ENCODE measurements around the gene HLA-DMB.

DNA sequence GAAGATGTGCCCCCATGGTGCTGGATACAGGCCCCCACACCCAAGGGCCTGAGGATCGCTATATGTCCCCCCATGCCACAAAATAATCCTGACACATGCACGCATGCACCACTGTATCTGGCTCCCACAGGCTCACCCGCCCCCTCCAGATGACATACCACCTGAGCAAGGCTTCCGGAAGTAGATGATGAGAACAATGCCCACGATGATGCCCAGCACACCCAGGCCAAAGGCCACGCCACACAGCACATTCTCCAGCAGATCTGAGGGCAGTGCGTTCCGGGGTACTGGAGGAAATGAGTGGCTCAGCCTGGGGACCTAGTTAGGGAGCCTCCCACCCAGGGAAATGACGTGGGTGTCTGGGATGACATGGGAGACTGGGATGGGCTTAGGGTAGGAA lies 8.3 kb upstream of the HLA-DMB start:
- no peak for TF ChIP-seq CBFB (IDR thresholded peaks at IDR 0.05; ENCODE audit: low read depth)
- TF ChIP-seq NR2C1 (IDR thresholded peaks at IDR 0.05), result no peak
- TF ChIP-seq CTCF (IDR thresholded peaks at IDR 0.05 in 2 of 3, conservative IDR thresholded peaks at IDR 0.05 in 1 of 3; ENCODE audit: control insufficient read depth in 2 of 3, extremely low read depth in 1 of 3, insufficient read depth in 1 of 3, low read depth in 3 of 3, low read length in 3 of 3), result no peak
- no peak for TF ChIP-seq ZSCAN29 (IDR thresholded peaks at IDR 0.05)
- no peak for TF ChIP-seq SP1 (IDR thresholded peaks at IDR 0.05; ENCODE audit: low read depth, low read length)
- TF ChIP-seq BACH1 (IDR thresholded peaks at IDR 0.05; ENCODE audit: borderline replicate concordance), result no peak
- TF ChIP-seq PAX8 (IDR thresholded peaks at IDR 0.05), result no peak
- no peak for TF ChIP-seq ESRRA (IDR thresholded peaks at IDR 0.05; ENCODE audit: low read length)
- TF ChIP-seq EZH2 (IDR thresholded peaks at IDR 0.05; ENCODE audit: borderline replicate concordance, control insufficient read depth, low read depth, low read length), result no peak
- no peak for TF ChIP-seq TAF1 (IDR thresholded peaks at IDR 0.05; ENCODE audit: borderline replicate concordance, low read depth, low read length)
- TF ChIP-seq POLR2A (IDR thresholded peaks at IDR 0.05; ENCODE audit: low read depth, low read length), result peak; percentile 71
- TF ChIP-seq ZBTB33 (IDR thresholded peaks at IDR 0.05), result no peak
- no peak for TF ChIP-seq NBN (IDR thresholded peaks at IDR 0.05)

All from GM12878 (cell line).